Left lung (tissue), 10 donors: ENCODE results near the gene NDUFV1. TPM values are rescaled to one million over a fixed set of nuclear protein-coding genes. Genes with fewer than 3 reads are reported as not detected.
"Not testable (repeated sequence)": the region's sequence is repeated elsewhere in the genome, so short reads cannot be mapped to it uniquely, and the experiment has no call there.

ENCODE experiments used
- ATAC-seq: fragments of 200-7000 bp; cut with Tn5 transposase; one replicate; pipeline ENCODE4 v1.9.1; 2020; ENCODE audit warnings: moderate library complexity
- DNase-seq, 4 donors: peaks; one replicate each; pipeline ENCODE4 v3.0.0-alpha.2; 2013 to 2020
- H3K27ac ChIP-seq, 2 donors: fragments of 200-600 bp; sonication (generic) in 1 of 2; one replicate each; pipeline versions ENCODE4 v1.5.0 to v1.8.0; 2020 to 2021
- H3K27me3 ChIP-seq, 2 donors: fragments of 200-600 bp; sonication (generic) in 1 of 2; one replicate each; pipeline versions ENCODE4 v1.5.0 to v1.8.0; 2020 to 2021
- H3K36me3 ChIP-seq, 2 donors: fragments of 200-600 bp; sonication (generic) in 1 of 2; one replicate each; pipeline versions ENCODE4 v1.5.0 to v1.8.0; 2020 to 2021
- H3K4me1 ChIP-seq, 2 donors: fragments of 200-600 bp; one replicate each; pipeline ENCODE4 v1.8.0; 2021
- H3K4me3 ChIP-seq, 2 donors: fragments of 200-600 bp; sonication (generic) in 1 of 2; one replicate each; pipeline versions ENCODE4 v1.5.0 to v1.8.0; 2020 to 2021; ENCODE audit warnings: mild to moderate bottlenecking in 1 of 2
- H3K9me3 ChIP-seq, 2 donors: fragments of 200-600 bp; sonication (generic) in 1 of 2; one replicate each; pipeline versions ENCODE4 v1.5.0 to v1.8.0; 2020 to 2021
- intact Hi-C, 2 donors: fragments of 100-400 bp; cut with DNase I; formaldehyde crosslinking; loops; one replicate each; pipeline versions ENCODE4 v1.11.2 to v1.14.2; 2022
- polyA plus RNA-seq, 6 donors: library from polyadenylated mRNA; unstranded; fragments of 120-200 nt; gene quantifications; one replicate each; pipeline ENCODE4 v1.2.1, GENCODE V29; 2013; ENCODE audit not compliant: insufficient read length in 6 of 6
- total RNA-seq, 2 donors: library from RNA; stranded (reverse); fragmentation: NEBNext Ultra II Directional; extraction: Animal tissue kit (Norgen Biotek cat#: 25700); gene quantifications; one replicate each; pipeline ENCODE4 v1.2.1, GENCODE V29; 2021
- TF ChIP-seq, protein P1 (sequence below), 2 donors: fragments of 200-600 bp; sonication (generic) in 1 of 2; IDR thresholded peaks; one replicate each; pipeline versions ENCODE4 v1.5.0 to v1.8.0; 2021; ENCODE audit warnings: antibody characterized with exemption in 2 of 2
- donor health status: DM: no; HTN: yes; CAD: no.
- donor health status: DM: no; HTN: no; CAD: no.

Gene NDUFV1
- total and polyA plus RNA-seq, 8 donors: 136 to 204 (median 163) TPM

- Histone ChIP-seq H3K4me3 (peak overlapping the region in 1 of 2 donors; percentile 86), H3K4me1 (peaks cover 12 to 56% of the 10 kb centered on the region in 2 donors), H3K36me3 (peaks cover 0 to 49% of the 10 kb centered on the region in 2 donors), H3K27ac (no peak overlapping the region), H3K9me3 (no peaks in the 10 kb centered on the region), H3K27me3 (no peaks in the 10 kb centered on the region)
- ATAC-seq (no peak), DNase-seq (no peak)
- intact Hi-C loops: no loop called here
- TF ChIP-seq, protein P1, sequence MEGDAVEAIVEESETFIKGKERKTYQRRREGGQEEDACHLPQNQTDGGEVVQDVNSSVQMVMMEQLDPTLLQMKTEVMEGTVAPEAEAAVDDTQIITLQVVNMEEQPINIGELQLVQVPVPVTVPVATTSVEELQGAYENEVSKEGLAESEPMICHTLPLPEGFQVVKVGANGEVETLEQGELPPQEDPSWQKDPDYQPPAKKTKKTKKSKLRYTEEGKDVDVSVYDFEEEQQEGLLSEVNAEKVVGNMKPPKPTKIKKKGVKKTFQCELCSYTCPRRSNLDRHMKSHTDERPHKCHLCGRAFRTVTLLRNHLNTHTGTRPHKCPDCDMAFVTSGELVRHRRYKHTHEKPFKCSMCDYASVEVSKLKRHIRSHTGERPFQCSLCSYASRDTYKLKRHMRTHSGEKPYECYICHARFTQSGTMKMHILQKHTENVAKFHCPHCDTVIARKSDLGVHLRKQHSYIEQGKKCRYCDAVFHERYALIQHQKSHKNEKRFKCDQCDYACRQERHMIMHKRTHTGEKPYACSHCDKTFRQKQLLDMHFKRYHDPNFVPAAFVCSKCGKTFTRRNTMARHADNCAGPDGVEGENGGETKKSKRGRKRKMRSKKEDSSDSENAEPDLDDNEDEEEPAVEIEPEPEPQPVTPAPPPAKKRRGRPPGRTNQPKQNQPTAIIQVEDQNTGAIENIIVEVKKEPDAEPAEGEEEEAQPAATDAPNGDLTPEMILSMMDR (IDR thresholded peaks at IDR 0.05): no peak
These were observed 20.8 kb upstream of the NDUFV1 start for GRCh38 chr11:67585911-67586310.

- Histone ChIP-seq H3K4me1 (peaks cover 12 to 56% of the 10 kb centered on the region in 2 donors), H3K9me3 (no peaks in the 10 kb centered on the region), H3K27ac (peak overlapping the region in 1 of 2 donors; percentile 37), H3K36me3 (peaks cover 0 to 49% of the 10 kb centered on the region in 2 donors), H3K27me3 (no peaks in the 10 kb centered on the region), H3K4me3 (no peak overlapping the region)
- ATAC-seq (no peak), DNase-seq (no peak)
- TF ChIP-seq, protein P1 (IDR thresholded peaks at IDR 0.05): no peak
- intact Hi-C loops: no loop called here
These were observed 20.0 kb upstream of the NDUFV1 start for GRCh38 chr11:67586568-67587250.

DNA sequence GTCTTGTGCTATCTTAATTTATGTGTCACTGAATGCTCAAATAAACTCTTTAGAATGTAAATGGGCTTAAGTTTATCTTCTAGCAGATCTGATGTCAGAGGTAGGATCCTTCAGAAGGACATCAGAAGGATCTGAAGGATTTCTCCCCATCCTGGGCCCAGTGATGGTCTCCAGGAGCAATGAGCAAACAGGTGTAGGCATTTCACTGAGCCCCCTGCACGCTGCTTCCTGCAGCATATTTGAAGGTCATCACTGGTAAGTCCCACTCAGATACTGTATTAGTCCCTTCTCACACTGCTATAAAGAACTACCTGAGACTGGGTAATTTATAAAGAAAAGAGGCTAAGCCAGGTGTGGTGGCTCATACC is 18.6 kb upstream of the NDUFV1 start:
- Histone ChIP-seq H3K9me3 (no peaks in the 10 kb centered on the region), H3K4me3 (no peak overlapping the region), H3K36me3 (peaks cover 0 to 49% of the 10 kb centered on the region in 2 donors), H3K4me1 (peaks cover 5 to 43% of the 10 kb centered on the region in 2 donors), H3K27ac (peak overlapping the region in 1 of 2 donors; percentile 37), H3K27me3 (no peaks in the 10 kb centered on the region)
- intact Hi-C loops: no loop called here
- DNase-seq (no peak), ATAC-seq (no peak)
- TF ChIP-seq, protein P1 (IDR thresholded peaks at IDR 0.05): no peak

- H3K27me3 ChIP-seq, ATAC-seq, H3K4me3 ChIP-seq, DNase-seq, H3K9me3 ChIP-seq, intact Hi-C loops, H3K27ac ChIP-seq: not testable (repeated sequence)
- Histone ChIP-seq H3K36me3 (peaks cover 0 to 49% of the 10 kb centered on the region in 2 donors), H3K4me1 (peaks cover 5 to 43% of the 10 kb centered on the region in 2 donors)
These were observed 17.8 kb upstream of the NDUFV1 start for GRCh38 chr11:67588899-67589415.

GRCh38 chr11:67592880-67593564 is 13.7 kb upstream of the NDUFV1 start:
- no peak for DNase-seq
- ATAC-seq: no peak
- no peaks in the 10 kb centered on the region for H3K27me3 ChIP-seq
- intact Hi-C loops: no loop called here
- H3K4me1 ChIP-seq: peaks cover 0 to 4% of the 10 kb centered on the region in 2 donors
- no peaks in the 10 kb centered on the region for H3K9me3 ChIP-seq
- TF ChIP-seq, protein P1 (IDR thresholded peaks at IDR 0.05): no peak
- H3K36me3 ChIP-seq: peaks cover 0 to 15% of the 10 kb centered on the region in 2 donors
- no peak overlapping the region for H3K4me3 ChIP-seq
- H3K27ac ChIP-seq: no peak overlapping the region
